ENCODE results near the gene IVL. TPM values are rescaled to one million over a fixed set of nuclear protein-coding genes. Genes with fewer than 3 reads are reported as not detected.
A peak's percentile ranks its signal among the peaks of the same experiment; 100 is the strongest.

IVL gene
- total and polyA plus RNA-seq, 3 experiments from 2014 or later = not detected

- H3K36me3 ChIP-seq (ENCODE audit: insufficient read depth, low read length) = no peaks in the 10 kb centered on the region
- Mint-ChIP-seq H3K36me3 (no peaks in the 10 kb centered on the region), H3K9me3 (no peaks in the 10 kb centered on the region), H3K4me3 (no peak overlapping the region), H3K4me1 (no peaks in the 10 kb centered on the region), H3K27ac (no peak overlapping the region), H3K27me3 (peaks cover 14 to 59% of the 10 kb centered on the region in 2 donors)
- no peak for DNase-seq
- no peaks in the 10 kb centered on the region for H3K4me1 ChIP-seq (ENCODE audit: insufficient read depth, low read length)
- CTCF ChIA-PET = no interaction called here
- POLR2A ChIA-PET = no interaction called here
- no peaks in the 10 kb centered on the region for H3K9me3 ChIP-seq (ENCODE audit: low read length)
- H3K27me3 ChIP-seq (ENCODE audit: insufficient read depth, low read length, poor library complexity, severe bottlenecking) = no peaks in the 10 kb centered on the region
- H3K27ac ChIP-seq (ENCODE audit: low read depth, low read length) = no peak overlapping the region
- H3K4me3 ChIP-seq (ENCODE audit: low read length) = no peak overlapping the region
Observed at GRCh38 chr1:152901631-152902030, 6.7 kb upstream of the IVL start.

- no peak for DNase-seq
- Mint-ChIP-seq H3K27me3 (peaks cover 9 to 55% of the 10 kb centered on the region in 2 donors), H3K4me1 (no peaks in the 10 kb centered on the region), H3K27ac (no peak overlapping the region), H3K4me3 (no peak overlapping the region), H3K9me3 (no peaks in the 10 kb centered on the region), H3K36me3 (no peaks in the 10 kb centered on the region)
- no peak overlapping the region for H3K27ac ChIP-seq (ENCODE audit: low read depth, low read length)
- H3K36me3 ChIP-seq (ENCODE audit: insufficient read depth, low read length) = no peaks in the 10 kb centered on the region
- H3K4me1 ChIP-seq (ENCODE audit: insufficient read depth, low read length) = no peaks in the 10 kb centered on the region
- no peak overlapping the region for H3K4me3 ChIP-seq (ENCODE audit: low read length)
- POLR2A ChIA-PET = no interaction called here
- CTCF ChIA-PET = no interaction called here
- H3K9me3 ChIP-seq (ENCODE audit: low read length) = no peaks in the 10 kb centered on the region
- H3K27me3 ChIP-seq (ENCODE audit: insufficient read depth, low read length, poor library complexity, severe bottlenecking) = peaks cover 3% of the 10 kb centered on the region
Observed at GRCh38 chr1:152902636-152903035, 5.7 kb upstream of the IVL start.

DNA sequence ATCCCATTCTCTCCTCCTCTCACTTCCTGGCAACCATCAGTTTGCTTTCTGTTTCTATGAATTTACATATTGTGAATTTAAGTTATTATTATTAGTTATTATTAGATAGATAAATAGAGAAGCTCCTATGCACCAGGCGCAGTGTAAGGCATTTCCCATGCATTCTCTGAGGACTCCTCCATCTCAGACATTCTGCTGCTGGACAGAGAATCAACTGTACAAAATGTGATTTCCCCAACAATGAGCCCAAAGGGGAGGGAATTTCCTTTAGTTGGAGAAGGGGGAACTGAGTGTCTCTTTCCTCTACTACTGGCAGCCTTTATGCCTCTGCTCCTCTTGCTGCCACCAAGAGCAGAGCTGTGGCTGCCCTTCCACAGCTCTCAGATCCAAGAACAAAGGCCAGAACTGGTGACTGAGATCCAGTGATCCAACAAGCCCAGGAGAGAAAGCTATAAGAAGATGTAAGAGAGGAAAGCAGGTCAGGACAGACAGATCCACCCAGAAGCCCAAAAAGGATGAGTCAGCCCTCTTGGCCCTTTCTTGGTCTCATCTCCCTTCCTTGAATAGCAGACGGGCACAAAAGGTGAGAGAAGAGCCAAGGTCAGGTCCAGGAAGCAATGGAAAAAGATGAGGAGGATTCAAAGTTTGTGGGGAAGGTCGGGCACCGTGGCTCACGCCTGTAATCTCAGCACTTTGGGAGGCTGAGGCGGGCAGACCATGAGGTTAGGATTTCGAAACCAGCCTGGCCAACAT, 3.5 kb upstream of the IVL start:
- POLR2A ChIA-PET = no interaction called here
- H3K4me3 ChIP-seq (ENCODE audit: low read length) = no peak overlapping the region
- no peak for DNase-seq
- CTCF ChIA-PET = no interaction called here
- H3K9me3 Mint-ChIP-seq = no peaks in the 10 kb centered on the region
- no peak overlapping the region for H3K27ac ChIP-seq (ENCODE audit: low read depth, low read length)
- H3K4me1 ChIP-seq (ENCODE audit: insufficient read depth, low read length) = no peaks in the 10 kb centered on the region
- no peaks in the 10 kb centered on the region for H3K4me1 Mint-ChIP-seq
- peak overlapping the region in 2 of 8 donors; percentile 62 to 70 for H3K27ac Mint-ChIP-seq
- peaks cover 3% of the 10 kb centered on the region for H3K27me3 ChIP-seq (ENCODE audit: insufficient read depth, low read length, poor library complexity, severe bottlenecking)
- peaks cover 22 to 65% of the 10 kb centered on the region in 2 donors for H3K27me3 Mint-ChIP-seq
- H3K36me3 ChIP-seq (ENCODE audit: insufficient read depth, low read length) = no peaks in the 10 kb centered on the region
- no peak overlapping the region for H3K4me3 Mint-ChIP-seq
- H3K36me3 Mint-ChIP-seq = no peaks in the 10 kb centered on the region
- no peaks in the 10 kb centered on the region for H3K9me3 ChIP-seq (ENCODE audit: low read length)

DNA sequence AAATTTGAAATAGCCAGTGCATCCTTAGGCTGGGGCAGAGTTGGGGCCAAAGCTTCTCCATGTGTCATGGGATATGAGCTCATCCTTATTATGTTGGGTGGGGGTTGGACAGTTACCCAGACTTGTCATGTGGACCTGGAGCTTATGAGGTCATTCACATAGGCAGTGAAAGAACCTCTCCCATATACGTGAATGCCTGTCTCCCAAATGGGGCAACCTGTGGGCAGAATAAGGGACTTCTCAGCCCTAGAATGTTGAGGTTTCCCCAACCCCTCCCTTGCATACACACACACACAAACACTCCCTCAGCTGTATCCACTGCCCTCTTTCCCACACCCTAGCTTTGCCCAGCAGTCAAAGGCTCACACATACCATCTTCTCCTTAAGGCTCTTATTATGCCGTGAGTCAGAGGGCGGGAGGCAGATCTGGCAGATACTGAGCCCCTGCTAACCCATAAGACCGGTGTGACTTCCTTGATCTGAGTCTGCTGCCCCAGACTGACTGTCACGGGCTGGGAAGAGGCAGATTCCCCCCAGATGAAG, 2.3 kb upstream of the IVL start:
- peaks cover 3% of the 10 kb centered on the region for H3K27me3 ChIP-seq (ENCODE audit: insufficient read depth, low read length, poor library complexity, severe bottlenecking)
- H3K4me3 Mint-ChIP-seq = peak overlapping the region in 3 of 7 donors; percentile 20 to 22 (median 21)
- H3K4me1 Mint-ChIP-seq = no peaks in the 10 kb centered on the region
- no peak for DNase-seq
- no peaks in the 10 kb centered on the region for H3K36me3 ChIP-seq (ENCODE audit: insufficient read depth, low read length)
- no peaks in the 10 kb centered on the region for H3K9me3 ChIP-seq (ENCODE audit: low read length)
- ChIA-PET CTCF (no interaction called here), POLR2A (no interaction called here)
- H3K27ac Mint-ChIP-seq = peak overlapping the region in 5 of 8 donors; percentile 24 to 86 (median 64)
- H3K36me3 Mint-ChIP-seq = no peaks in the 10 kb centered on the region
- no peaks in the 10 kb centered on the region for H3K9me3 Mint-ChIP-seq
- no peak overlapping the region for H3K27ac ChIP-seq (ENCODE audit: low read depth, low read length)
- no peaks in the 10 kb centered on the region for H3K4me1 ChIP-seq (ENCODE audit: insufficient read depth, low read length)
- H3K4me3 ChIP-seq (ENCODE audit: low read length) = no peak overlapping the region
- peaks cover 18 to 56% of the 10 kb centered on the region in 2 donors for H3K27me3 Mint-ChIP-seq

GRCh38 chr1:152909206-152909605, 860 bp downstream of the IVL start:
- Mint-ChIP-seq H3K36me3 (no peaks in the 10 kb centered on the region), H3K4me3 (no peak overlapping the region), H3K4me1 (peaks cover 0 to 2% (median 0%) of the 10 kb centered on the region in 3 donors), H3K27me3 (peaks cover 18 to 44% of the 10 kb centered on the region in 2 donors), H3K27ac (peak overlapping the region in 2 of 8 donors; percentile 62 to 72), H3K9me3 (peaks cover 0 to 1% (median 0%) of the 10 kb centered on the region in 5 donors)
- Histone ChIP-seq H3K9me3 (ENCODE audit: low read length) (no peaks in the 10 kb centered on the region), H3K36me3 (ENCODE audit: insufficient read depth, low read length) (no peaks in the 10 kb centered on the region), H3K4me1 (ENCODE audit: insufficient read depth, low read length) (no peaks in the 10 kb centered on the region), H3K27me3 (ENCODE audit: insufficient read depth, low read length, poor library complexity, severe bottlenecking) (peaks cover 3% of the 10 kb centered on the region), H3K4me3 (ENCODE audit: low read length) (no peak overlapping the region), H3K27ac (ENCODE audit: low read depth, low read length) (no peak overlapping the region)
- no peak for DNase-seq
- ChIA-PET POLR2A (no interaction called here), CTCF (no interaction called here)

- no peaks in the 10 kb centered on the region for H3K36me3 ChIP-seq (ENCODE audit: insufficient read depth, low read length)
- peaks cover 17 to 43% of the 10 kb centered on the region in 2 donors for H3K27me3 Mint-ChIP-seq
- peak overlapping the region in 4 of 8 donors; percentile 10 to 90 (median 58) for H3K27ac Mint-ChIP-seq
- H3K4me3 ChIP-seq (ENCODE audit: low read length) = no peak overlapping the region
- H3K4me1 Mint-ChIP-seq = peaks cover 0 to 2% (median 0%) of the 10 kb centered on the region in 3 donors
- H3K36me3 Mint-ChIP-seq = no peaks in the 10 kb centered on the region
- DNase-seq = no peak
- no peaks in the 10 kb centered on the region for H3K4me1 ChIP-seq (ENCODE audit: insufficient read depth, low read length)
- ChIA-PET CTCF (no interaction called here), POLR2A (no interaction called here)
- H3K27me3 ChIP-seq (ENCODE audit: insufficient read depth, low read length, poor library complexity, severe bottlenecking) = peaks cover under 1% of the 10 kb centered on the region
- peak overlapping the region in 6 of 7 donors; percentile 73 to 85 (median 79) for H3K4me3 Mint-ChIP-seq
- no peaks in the 10 kb centered on the region for H3K9me3 ChIP-seq (ENCODE audit: low read length)
- peak overlapping the region; percentile 4 for H3K27ac ChIP-seq (ENCODE audit: low read depth, low read length)
- H3K9me3 Mint-ChIP-seq = peaks cover 0 to 1% (median 0%) of the 10 kb centered on the region in 5 donors
Observed at GRCh38 chr1:152912471-152912870, 4.1 kb downstream of the IVL start.

DNA sequence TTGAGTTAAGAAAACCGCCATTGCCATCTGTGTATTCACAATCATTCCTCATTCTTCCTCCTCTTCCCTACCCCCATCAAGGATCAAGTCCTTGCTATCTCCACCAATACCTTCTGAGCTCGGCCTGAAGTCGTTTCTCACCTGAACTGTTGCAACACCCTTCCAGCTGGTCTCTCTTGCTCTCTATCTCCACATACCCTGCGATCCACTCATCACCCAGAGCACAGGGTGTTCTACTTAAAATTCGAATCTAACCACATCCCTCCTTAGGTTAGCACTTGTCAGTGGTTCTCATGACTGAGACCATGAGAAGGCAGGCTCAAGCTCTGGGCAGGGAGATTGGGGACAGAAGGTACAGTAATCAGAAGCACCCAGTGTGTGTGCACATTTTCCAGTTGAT, 4.6 kb downstream of the IVL start:
- peaks cover 0 to 1% (median 0%) of the 10 kb centered on the region in 5 donors for H3K9me3 Mint-ChIP-seq
- CTCF ChIA-PET = no interaction called here
- peaks cover 16 to 40% of the 10 kb centered on the region in 2 donors for H3K27me3 Mint-ChIP-seq

GRCh38 chr1:152917794-152918193, 9.4 kb downstream of the IVL start:
- Histone ChIP-seq H3K4me3 (ENCODE audit: low read length) (no peak overlapping the region), H3K36me3 (ENCODE audit: insufficient read depth, low read length) (no peaks in the 10 kb centered on the region), H3K4me1 (ENCODE audit: insufficient read depth, low read length) (no peaks in the 10 kb centered on the region), H3K9me3 (ENCODE audit: low read length) (no peaks in the 10 kb centered on the region), H3K27ac (ENCODE audit: low read depth, low read length) (no peak overlapping the region), H3K27me3 (ENCODE audit: insufficient read depth, low read length, poor library complexity, severe bottlenecking) (no peaks in the 10 kb centered on the region)
- Mint-ChIP-seq H3K9me3 (peaks cover 0 to 1% (median 0%) of the 10 kb centered on the region in 5 donors), H3K27ac (no peak overlapping the region), H3K4me3 (no peak overlapping the region), H3K27me3 (peaks cover 6 to 32% of the 10 kb centered on the region in 2 donors), H3K36me3 (no peaks in the 10 kb centered on the region), H3K4me1 (peaks cover 0 to 2% (median 0%) of the 10 kb centered on the region in 3 donors)
- ChIA-PET CTCF (no interaction called here), POLR2A (no interaction called here)
- no peak for DNase-seq

More for the DNA sequence above, 4.6 kb downstream of the IVL start:
- H3K36me3 ChIP-seq (ENCODE audit: insufficient read depth, low read length) = no peaks in the 10 kb centered on the region
- Mint-ChIP-seq H3K4me3 (peak overlapping the region in 6 of 7 donors; percentile 73 to 85 (median 79)), H3K4me1 (peaks cover 0 to 2% (median 0%) of the 10 kb centered on the region in 3 donors), H3K36me3 (no peaks in the 10 kb centered on the region), H3K27ac (peak overlapping the region in 5 of 8 donors; percentile 10 to 90 (median 61))
- H3K27ac ChIP-seq (ENCODE audit: low read depth, low read length) = no peak overlapping the region
- no peaks in the 10 kb centered on the region for H3K9me3 ChIP-seq (ENCODE audit: low read length)
- POLR2A ChIA-PET = no interaction called here
- no peak overlapping the region for H3K4me3 ChIP-seq (ENCODE audit: low read length)
- H3K4me1 ChIP-seq (ENCODE audit: insufficient read depth, low read length) = no peaks in the 10 kb centered on the region
- H3K27me3 ChIP-seq (ENCODE audit: insufficient read depth, low read length, poor library complexity, severe bottlenecking) = no peaks in the 10 kb centered on the region
- DNase-seq = no peak
